Bronchial epithelial cell (primary cell): ENCODE measurements around the gene TTYH3. TPM values are rescaled to one million over a fixed set of nuclear protein-coding genes. Genes with fewer than 3 reads are reported as not detected.

Source experiments
- DNase-seq: peaks from one replicate; pipeline ENCODE4 v3.0.0-alpha.2; 2010; ENCODE audit warnings: low read depth
- FAIRE-seq: peaks from 2 replicates; lab custom pipeline; 2011; peaks lifted over from hg19 to GRCh38; lab: Jason Lieb, UNC
- H3K27me3 ChIP-seq: 2 replicates; pipeline ENCODE4 v1.5.1; 2011; ENCODE audit warnings: low read length; ENCODE audit not compliant: control insufficient read depth, insufficient read depth
- H3K36me3 ChIP-seq: 2 replicates; pipeline ENCODE4 v1.5.1; 2011; ENCODE audit warnings: low read length; ENCODE audit not compliant: control insufficient read depth, insufficient read depth
- H3K4me3 ChIP-seq: 2 replicates; pipeline ENCODE4 v1.5.1; 2011; ENCODE audit warnings: mild to moderate bottlenecking, low read depth, low read length, control low read depth
- total RNA-seq: library from RNA; depleted of rRNA; stranded (reverse); fragments of >200 nt; gene quantifications from 2 replicates; pipeline ENCODE4 v1.2.1, GENCODE V29; 2014
- TF ChIP-seq, protein P1 (sequence below): IDR thresholded peaks from 2 replicates; pipeline ENCODE4 v1.5.1; 2011; ENCODE audit warnings: mild to moderate bottlenecking, moderate library complexity, low read length, control low read depth, inconsistent platforms; ENCODE audit not compliant: insufficient read depth, severe bottlenecking

The TTYH3 gene
- total RNA-seq, 1 donor from 2014 or later: 5.8 TPM

- Histone ChIP-seq H3K4me3 (no peak overlapping the region), H3K27me3 (peaks cover 5% of the 10 kb centered on the region), H3K36me3 (no peaks in the 10 kb centered on the region)
- DNase-seq: no peak
- no peak for FAIRE-seq
- TF ChIP-seq, protein P1, sequence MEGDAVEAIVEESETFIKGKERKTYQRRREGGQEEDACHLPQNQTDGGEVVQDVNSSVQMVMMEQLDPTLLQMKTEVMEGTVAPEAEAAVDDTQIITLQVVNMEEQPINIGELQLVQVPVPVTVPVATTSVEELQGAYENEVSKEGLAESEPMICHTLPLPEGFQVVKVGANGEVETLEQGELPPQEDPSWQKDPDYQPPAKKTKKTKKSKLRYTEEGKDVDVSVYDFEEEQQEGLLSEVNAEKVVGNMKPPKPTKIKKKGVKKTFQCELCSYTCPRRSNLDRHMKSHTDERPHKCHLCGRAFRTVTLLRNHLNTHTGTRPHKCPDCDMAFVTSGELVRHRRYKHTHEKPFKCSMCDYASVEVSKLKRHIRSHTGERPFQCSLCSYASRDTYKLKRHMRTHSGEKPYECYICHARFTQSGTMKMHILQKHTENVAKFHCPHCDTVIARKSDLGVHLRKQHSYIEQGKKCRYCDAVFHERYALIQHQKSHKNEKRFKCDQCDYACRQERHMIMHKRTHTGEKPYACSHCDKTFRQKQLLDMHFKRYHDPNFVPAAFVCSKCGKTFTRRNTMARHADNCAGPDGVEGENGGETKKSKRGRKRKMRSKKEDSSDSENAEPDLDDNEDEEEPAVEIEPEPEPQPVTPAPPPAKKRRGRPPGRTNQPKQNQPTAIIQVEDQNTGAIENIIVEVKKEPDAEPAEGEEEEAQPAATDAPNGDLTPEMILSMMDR: no peak
Observed at GRCh38 chr7:2619116-2619515, 12.7 kb upstream of the TTYH3 start.

- H3K27me3 ChIP-seq: peaks cover 5% of the 10 kb centered on the region
- H3K4me3 ChIP-seq: no peak overlapping the region
- TF ChIP-seq, protein P1: no peak
- FAIRE-seq (no peak), DNase-seq (no peak)
- no peaks in the 10 kb centered on the region for H3K36me3 ChIP-seq
Observed at GRCh38 chr7:2621061-2621828, 10.5 kb upstream of the TTYH3 start.

DNA sequence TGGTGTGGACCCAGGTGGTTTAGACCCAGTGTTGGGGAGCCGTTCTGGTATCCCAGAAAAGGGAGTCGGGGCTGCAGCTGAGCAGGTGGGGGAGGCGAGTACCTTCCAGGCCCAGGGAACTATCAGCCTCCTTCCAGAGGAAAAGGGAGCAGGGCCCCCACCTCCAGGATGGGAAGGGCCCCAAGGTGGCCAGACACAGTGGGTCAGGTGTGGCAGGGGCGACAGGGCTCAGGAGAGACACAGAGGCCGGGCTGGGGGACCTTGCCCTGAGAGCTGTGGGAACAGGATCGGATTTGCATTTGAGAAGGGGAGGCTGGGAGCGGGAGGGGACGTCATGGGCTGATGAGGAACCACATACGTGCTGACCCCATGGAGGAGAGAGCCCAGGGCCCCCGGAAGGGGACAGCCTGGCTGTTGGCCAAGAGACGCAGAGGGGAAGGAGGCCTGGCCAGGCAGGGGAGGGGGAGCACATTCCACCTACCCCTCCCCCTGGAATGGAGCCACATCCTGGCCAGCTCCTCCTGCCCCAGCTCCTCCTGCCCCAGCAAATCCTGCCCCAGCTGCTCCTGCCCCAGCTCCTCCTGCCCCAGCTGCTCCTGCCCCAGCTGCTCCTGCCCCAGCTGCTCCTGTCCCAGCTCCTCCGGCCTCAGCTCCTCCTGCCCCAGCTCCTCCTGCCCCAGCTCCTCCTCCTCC lies 9.7 kb upstream of the TTYH3 start:
- TF ChIP-seq, protein P1: no peak
- no peak for FAIRE-seq
- H3K27me3 ChIP-seq: peaks cover 2% of the 10 kb centered on the region
- no peak for DNase-seq
- no peak overlapping the region for H3K4me3 ChIP-seq
- H3K36me3 ChIP-seq: no peaks in the 10 kb centered on the region

GRCh38 chr7:2622869-2623697 lies 8.7 kb upstream of the TTYH3 start:
- no peak for FAIRE-seq
- H3K4me3 ChIP-seq: no peak overlapping the region

DNA sequence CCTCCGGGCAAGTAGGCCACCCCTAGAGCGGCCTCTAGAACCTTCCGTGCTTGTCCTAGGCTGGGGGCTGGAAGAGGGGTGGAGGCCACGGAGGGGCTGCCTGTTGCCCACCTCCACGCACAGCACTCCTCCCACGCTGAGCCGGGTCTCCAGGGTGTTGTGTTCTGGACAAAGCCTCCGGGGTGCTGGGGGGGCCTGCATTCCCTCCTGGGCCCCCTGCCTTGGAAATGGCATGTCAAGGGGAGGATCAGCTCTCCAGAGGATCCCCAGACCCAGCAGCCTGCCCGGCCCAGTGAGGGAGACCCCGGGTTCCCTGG lies 8.1 kb upstream of the TTYH3 start:
- FAIRE-seq (no peak), DNase-seq (no peak)
- TF ChIP-seq, protein P1: no peak
- H3K4me3 ChIP-seq: no peak overlapping the region
- H3K27me3 ChIP-seq: no peaks in the 10 kb centered on the region
- no peaks in the 10 kb centered on the region for H3K36me3 ChIP-seq

More at GRCh38 chr7:2622869-2623697, 8.7 kb upstream of the TTYH3 start:
- H3K27me3 ChIP-seq: peaks cover under 1% of the 10 kb centered on the region
- H3K36me3 ChIP-seq: no peaks in the 10 kb centered on the region
- TF ChIP-seq, protein P1: no peak
- DNase-seq: no peak
